SK-N-SH (cell line): ENCODE data around the gene SKIL. TPM values are rescaled to one million over a fixed set of nuclear protein-coding genes. Genes with fewer than 3 reads are reported as not detected.

ENCODE experiments used
- CTCF ChIA-PET: fragments of 300-600, 350-600 bp; formaldehyde crosslinking; extraction: SDS; loops from one replicate; lab custom pipeline; 2021; lab: Yijun Ruan, JAX
- POLR2A ChIA-PET: fragments of 350-600 bp; sonication (Branson Sonifier 250); formaldehyde crosslinking; extraction: SDS; loops from one replicate; lab custom pipeline; 2020; ENCODE audit warnings: antibody characterized with exemption, inconsistent platforms; lab: Yijun Ruan, JAX
- DNase-seq: peaks from one replicate; pipeline ENCODE4 v3.0.0; 2012
- H2AFZ ChIP-seq: fragments of 200-600 bp; sonication (generic); 2 replicates; pipeline ENCODE4 v1.8.1; 2016; ENCODE audit warnings: antibody characterized with exemption, mild to moderate bottlenecking, low read depth
- H3F3A ChIP-seq: fragments of 200-600 bp; sonication (generic); replicated peaks from 2 replicates; pipeline ENCODE3; 2016; ENCODE audit warnings: antibody characterized with exemption, mild to moderate bottlenecking; ENCODE audit not compliant: insufficient read depth
- H3K27ac ChIP-seq, 2 experiments: fragments of 200-500 bp in 1 of 2; fragments of 200-600 bp in 1 of 2; sonication (Bioruptor generic) in 1 of 2; sonication (generic), shearing (Covaris generic) in 1 of 2; 2 replicates each; pipeline versions ENCODE4 v1.5.1 to v1.6.1; 2014 to 2016; ENCODE audit warnings: low read depth in 2 of 2, inconsistent platforms in 1 of 2, low read length in 1 of 2, mild to moderate bottlenecking in 1 of 2, mixed read lengths in 1 of 2
- H3K27me3 ChIP-seq: fragments of 200-600 bp; sonication (generic), shearing (Covaris generic); 2 replicates; pipeline ENCODE4 v1.6.1; 2016; ENCODE audit warnings: mixed run types; ENCODE audit not compliant: insufficient read depth
- H3K36me3 ChIP-seq, 2 experiments: fragments of 200-500 bp in 1 of 2; fragments of 200-600 bp in 1 of 2; sonication (Bioruptor generic) in 1 of 2; sonication (generic) in 1 of 2; replicated peaks in 1 of 2; 2 replicates each; pipeline versions ENCODE3 to v1.5.1; 2014 to 2016; ENCODE audit warnings: low read length in 1 of 2, mild to moderate bottlenecking in 1 of 2; ENCODE audit not compliant: insufficient read depth in 2 of 2, control insufficient read depth in 1 of 2
- H3K4me1 ChIP-seq, 2 experiments: fragments of 200-500 bp in 1 of 2; fragments of 200-600 bp in 1 of 2; sonication (Bioruptor generic) in 1 of 2; sonication (generic), shearing (Covaris generic) in 1 of 2; 2 replicates each; pipeline versions ENCODE4 v1.5.1 to v1.6.1; 2014 to 2016; ENCODE audit warnings: low read depth in 1 of 2, low read length in 1 of 2, mixed run types in 1 of 2; ENCODE audit not compliant: insufficient read depth in 2 of 2, control insufficient read depth in 1 of 2
- H3K4me2 ChIP-seq: fragments of 200-600 bp; sonication (generic), shearing (Covaris generic); 2 replicates; pipeline ENCODE4 v1.6.1; 2017; ENCODE audit warnings: mixed run types
- H3K4me3 ChIP-seq, 2 experiments: fragments of 200-500 bp in 1 of 2; fragments of 200-600 bp in 1 of 2; sonication (Bioruptor generic) in 1 of 2; sonication (generic), shearing (Covaris generic) in 1 of 2; 2 replicates each; pipeline versions ENCODE4 v1.5.1 to v1.8.1; 2014 to 2016; ENCODE audit warnings: low read depth in 2 of 2, inconsistent platforms in 1 of 2, low read length in 1 of 2, mild to moderate bottlenecking in 1 of 2, mixed read lengths in 1 of 2, moderate library complexity in 1 of 2
- H3K79me2 ChIP-seq: fragments of 200-600 bp; sonication (generic); 2 replicates; pipeline ENCODE4 v1.8.1; 2017; ENCODE audit warnings: mild to moderate bottlenecking; ENCODE audit not compliant: insufficient read depth
- H3K9ac ChIP-seq: fragments of 200-600 bp; sonication (generic); 2 replicates; pipeline ENCODE4 v1.6.1; 2017; ENCODE audit warnings: mixed run types
- H3K9me2 ChIP-seq: fragments of 200-600 bp; sonication (generic); 2 replicates; pipeline ENCODE4 v1.6.1; 2017; ENCODE audit warnings: mixed run types
- H3K9me3 ChIP-seq: fragments of 200-600 bp; sonication (generic); 2 replicates; pipeline ENCODE4 v1.6.1; 2017; ENCODE audit warnings: mixed run types, mild to moderate bottlenecking, moderate library complexity
- H4K20me1 ChIP-seq: fragments of 200-600 bp; sonication (generic); 2 replicates; pipeline ENCODE4 v1.6.1; 2017; ENCODE audit warnings: mild to moderate bottlenecking, mixed run types; ENCODE audit not compliant: insufficient read depth
- CHD2 ChIP-seq: fragments of 150-350 bp; IDR thresholded peaks from 2 replicates; pipeline ENCODE4 v1.6.1; 2018; ENCODE audit warnings: low read length; ENCODE audit not compliant: partially characterized antibody
- CTCF ChIP-seq: fragments of 200-600 bp; sonication (generic); IDR thresholded peaks from 2 replicates; pipeline ENCODE4 v1.6.1; 2017; ENCODE audit warnings: antibody characterized with exemption, mild to moderate bottlenecking, moderate library complexity
- EZH2phosphoT487 ChIP-seq: fragments of 200-600 bp; sonication (generic); IDR thresholded peaks from 2 replicates; pipeline ENCODE4 v1.6.1; 2017; ENCODE audit warnings: low read depth, mixed run types, mild to moderate bottlenecking, antibody characterized with exemption, moderate library complexity, borderline replicate concordance
- GABPA ChIP-seq: IDR thresholded peaks from 2 replicates; pipeline ENCODE4 v1.4.0; 2012; ENCODE audit warnings: low read depth, mild to moderate bottlenecking
- GATA2 ChIP-seq: sonication (generic); formaldehyde crosslinking; IDR thresholded peaks from 2 replicates; pipeline ENCODE4 v1.5.0; 2020; ENCODE audit warnings: mild to moderate bottlenecking, missing genetic modification reagents
- IRF3 ChIP-seq: fragments of 150-350 bp; IDR thresholded peaks from 2 replicates; pipeline ENCODE4 v1.6.1; 2016; ENCODE audit warnings: mild to moderate bottlenecking, low read depth, low read length
- MXI1 ChIP-seq: IDR thresholded peaks from 2 replicates; pipeline ENCODE4 v1.6.1; 2012; ENCODE audit warnings: mild to moderate bottlenecking, low read depth, low read length, improper control_type of control experiment
- NRF1 ChIP-seq: IDR thresholded peaks from 2 replicates; pipeline ENCODE4 v1.6.1; 2012; ENCODE audit warnings: low read depth, mild to moderate bottlenecking, low read length
- PBX3 ChIP-seq: IDR thresholded peaks from 2 replicates; pipeline ENCODE4; 2012
- RAD21 ChIP-seq: IDR thresholded peaks from 2 replicates; pipeline ENCODE4 v1.6.1; 2012; ENCODE audit warnings: mild to moderate bottlenecking, low read length
- REST ChIP-seq: IDR thresholded peaks from 2 replicates; pipeline ENCODE4 v1.6.1; 2012; ENCODE audit warnings: mild to moderate bottlenecking, low read depth, low read length, moderate library complexity
- SMC3 ChIP-seq: IDR thresholded peaks from 2 replicates; pipeline ENCODE4 v1.6.1; 2012; ENCODE audit warnings: low read depth, low read length, improper control_type of control experiment
- USF1 ChIP-seq: IDR thresholded peaks from 2 replicates; pipeline ENCODE4 v1.4.0; 2012; ENCODE audit warnings: low read depth, borderline replicate concordance
- USF2 ChIP-seq: fragments of 150-350 bp; IDR thresholded peaks from 2 replicates; pipeline ENCODE4 v1.6.1; 2017; ENCODE audit warnings: antibody characterized with exemption, low read length, low read depth, borderline replicate concordance
- WGBS: methylation state at CpG from one replicate; pipeline ENCODE4 v1.1.6; 2017; ENCODE audit warnings: low lambda C conversion rate; 5-methylcytosine and 5-hydroxymethylcytosine counted together
- polyA plus RNA-seq, 3 experiments: library from polyadenylated mRNA; depleted of rRNA; stranded (reverse); fragments of >200 nt; gene quantifications; 2 replicates each; pipeline ENCODE4 v1.2.3, GENCODE V29; 2012

Gene SKIL
- polyA plus RNA-seq, 1 of the 3 experiments (the other 2 are of a cell fraction), result 3.9 TPM

- TF ChIP-seq PBX3, result no peak
These were observed 47.6 kb downstream of the SKIL start (continued) for GRCh38 chr3:170405101-170405500.

GRCh38 chr3:170410428-170411029, 53.0 kb downstream of the SKIL start:
- no peaks in the 10 kb centered on the region for H3K4me1 ChIP-seq
- 0 out of 2 replicates have a peak, but pooled peaks have one; percentile 6 for TF ChIP-seq NRF1
- TF ChIP-seq RAD21, result peak; percentile 74
- no peak for TF ChIP-seq EZH2phosphoT487
- no peak for TF ChIP-seq MXI1
- TF ChIP-seq GABPA, result no peak
- TF ChIP-seq SMC3, result peak; percentile 61
- TF ChIP-seq CTCF, result peak; percentile 69
- peaks cover 4% of the 10 kb centered on the region for H3F3A ChIP-seq
- H3K9me3 ChIP-seq, result no peaks in the 10 kb centered on the region
- no peak for DNase-seq
- H3K27ac ChIP-seq, result no peak overlapping the region
- no peaks in the 10 kb centered on the region for H4K20me1 ChIP-seq
- 63% methylated on average over 4 of the region's 4 CpGs for WGBS
- H3K4me3 ChIP-seq, result no peak overlapping the region
- H3K4me2 ChIP-seq, result no peak overlapping the region
- no peaks in the 10 kb centered on the region for H3K27me3 ChIP-seq
- H3K9me2 ChIP-seq, result no peaks in the 10 kb centered on the region
- H3K79me2 ChIP-seq, result no peaks in the 10 kb centered on the region
- ChIA-PET POLR2A (no interaction called here), CTCF (interaction anchor here (0.6 to 10.5 kb wide), 22 partner anchors 11 to 438 kb away, joined by 3 to 316 read pairs (median 4); partner anchors contain the start of gene SLC7A14)
- no peak overlapping the region for H2AFZ ChIP-seq
- no peaks in the 10 kb centered on the region for H3K36me3 ChIP-seq
- H3K9ac ChIP-seq, result no peak overlapping the region

- Histone ChIP-seq H3K9me2 (no peaks in the 10 kb centered on the region), H3F3A (peaks cover 4% of the 10 kb centered on the region), H4K20me1 (no peaks in the 10 kb centered on the region), H3K79me2 (no peaks in the 10 kb centered on the region), H3K4me2 (no peak overlapping the region), H3K27ac (no peak overlapping the region), H3K27me3 (no peaks in the 10 kb centered on the region), H3K4me3 (no peak overlapping the region), H3K36me3 (no peaks in the 10 kb centered on the region), H3K9me3 (no peaks in the 10 kb centered on the region), H3K4me1 (peaks cover 0 to 1% of the 10 kb centered on the region in 2 experiments; a peak in 1 of 4 replicates), H3K9ac (no peak overlapping the region), H2AFZ (no peak overlapping the region)
- TF ChIP-seq GATA2 (CRISPR knock-in tag), result no peak
- TF ChIP-seq REST, result no peak
- no peak for TF ChIP-seq USF2
- TF ChIP-seq IRF3, result no peak
- TF ChIP-seq CHD2, result no peak
- TF ChIP-seq USF1, result no peak
- ChIA-PET POLR2A (interaction anchor here (0.5 kb wide), 1 partner anchor 212 kb away, joined by 6 read pairs; no protein-coding TSS in a partner anchor), CTCF (interaction anchor here (0.6 to 10.5 kb wide), 41 partner anchors 10 to 437 kb away, joined by 3 to 316 read pairs (median 5); partner anchors contain the start of genes SKIL and SLC7A14)
- no peak for DNase-seq
- 99% methylated on average over 4 of the region's 4 CpGs for WGBS
These were observed 55.8 kb downstream of the SKIL start for GRCh38 chr3:170413291-170413690.
